ENCODE measurements around the gene OR9G4.

The OR9G4 gene

GRCh38 chr11:56748597-56748996 lies at the start of gene OR9G4:
OR9G4 (minus strand) TSS chr11:56748697; CDS start chr11:56743766, 4,931 bp downstream.
- no peaks in the 10 kb centered on the region for H3K36me3 ChIP-seq (ENCODE audit: insufficient read depth, low read length)
- H3K27me3 ChIP-seq (ENCODE audit: insufficient read depth, low read length), result peaks cover 2% of the 10 kb centered on the region
- no peak within 1 kb of the TSS for H2AFZ ChIP-seq (ENCODE audit: low read depth, low read length)
- no peaks in the 10 kb centered on the region for H3K4me1 ChIP-seq (ENCODE audit: insufficient read depth, low read length)
- no peaks in the 10 kb centered on the region for H3K9me3 ChIP-seq (ENCODE audit: low read length)
- no peak within 1 kb of the TSS for H3K4me3 ChIP-seq (ENCODE audit: low read length)

- no peaks in the 10 kb centered on the region for H3K27me3 ChIP-seq (ENCODE audit: insufficient read depth, low read length)
- H2AFZ ChIP-seq (ENCODE audit: low read depth, low read length), result no peak overlapping the region
- no peaks in the 10 kb centered on the region for H3K9me3 ChIP-seq (ENCODE audit: low read length)
- H3K4me1 ChIP-seq (ENCODE audit: insufficient read depth, low read length), result no peaks in the 10 kb centered on the region
- H3K36me3 ChIP-seq (ENCODE audit: insufficient read depth, low read length), result no peaks in the 10 kb centered on the region
- no peak overlapping the region for H3K4me3 ChIP-seq (ENCODE audit: low read length)
These were observed 35.0 kb upstream of the OR9G4 start for GRCh38 chr11:56783448-56784041.

- Histone ChIP-seq H3K4me1 (ENCODE audit: insufficient read depth, low read length) (no peaks in the 10 kb centered on the region), H2AFZ (ENCODE audit: low read depth, low read length) (no peak overlapping the region), H3K9me3 (ENCODE audit: low read length) (no peaks in the 10 kb centered on the region), H3K36me3 (ENCODE audit: insufficient read depth, low read length) (no peaks in the 10 kb centered on the region), H3K27me3 (ENCODE audit: insufficient read depth, low read length) (no peaks in the 10 kb centered on the region), H3K4me3 (ENCODE audit: low read length) (no peak overlapping the region)
These were observed 33.8 kb upstream of the OR9G4 start for GRCh38 chr11:56782167-56782847.

GRCh38 chr11:56776809-56777208 lies 28.3 kb upstream of the OR9G4 start:
- Histone ChIP-seq H3K27me3 (ENCODE audit: insufficient read depth, low read length) (no peaks in the 10 kb centered on the region), H3K4me1 (ENCODE audit: insufficient read depth, low read length) (no peaks in the 10 kb centered on the region), H2AFZ (ENCODE audit: low read depth, low read length) (no peak overlapping the region), H3K4me3 (ENCODE audit: low read length) (no peak overlapping the region), H3K9me3 (ENCODE audit: low read length) (no peaks in the 10 kb centered on the region), H3K36me3 (ENCODE audit: insufficient read depth, low read length) (no peaks in the 10 kb centered on the region)

GRCh38 chr11:56764976-56765375 lies 16.5 kb upstream of the OR9G4 start:
- no peak overlapping the region for H3K4me3 ChIP-seq (ENCODE audit: low read length)

GRCh38 chr11:56751480-56751879 lies 3.0 kb upstream of the OR9G4 start:
- Histone ChIP-seq H2AFZ (ENCODE audit: low read depth, low read length) (no peak overlapping the region), H3K9me3 (ENCODE audit: low read length) (no peaks in the 10 kb centered on the region), H3K4me1 (ENCODE audit: insufficient read depth, low read length) (no peaks in the 10 kb centered on the region), H3K36me3 (ENCODE audit: insufficient read depth, low read length) (no peaks in the 10 kb centered on the region), H3K4me3 (ENCODE audit: low read length) (no peak overlapping the region), H3K27me3 (ENCODE audit: insufficient read depth, low read length) (peaks cover 2% of the 10 kb centered on the region)

More at GRCh38 chr11:56764976-56765375, 16.5 kb upstream of the OR9G4 start:
- H3K9me3 ChIP-seq (ENCODE audit: low read length), result no peaks in the 10 kb centered on the region
- no peaks in the 10 kb centered on the region for H3K27me3 ChIP-seq (ENCODE audit: insufficient read depth, low read length)
- no peak overlapping the region for H2AFZ ChIP-seq (ENCODE audit: low read depth, low read length)
- H3K4me1 ChIP-seq (ENCODE audit: insufficient read depth, low read length), result no peaks in the 10 kb centered on the region
- no peaks in the 10 kb centered on the region for H3K36me3 ChIP-seq (ENCODE audit: insufficient read depth, low read length)

- no peak overlapping the region for H2AFZ ChIP-seq (ENCODE audit: low read depth, low read length)
- H3K36me3 ChIP-seq (ENCODE audit: insufficient read depth, low read length), result no peaks in the 10 kb centered on the region
- peaks cover 2% of the 10 kb centered on the region for H3K27me3 ChIP-seq (ENCODE audit: insufficient read depth, low read length)
- no peaks in the 10 kb centered on the region for H3K9me3 ChIP-seq (ENCODE audit: low read length)
- no peaks in the 10 kb centered on the region for H3K4me1 ChIP-seq (ENCODE audit: insufficient read depth, low read length)
- no peak overlapping the region for H3K4me3 ChIP-seq (ENCODE audit: low read length)
These were observed 1.7 kb upstream of the OR9G4 start for GRCh38 chr11:56750190-56750589.

- Histone ChIP-seq H3K4me1 (ENCODE audit: insufficient read depth, low read length) (no peaks in the 10 kb centered on the region), H3K36me3 (ENCODE audit: insufficient read depth, low read length) (no peaks in the 10 kb centered on the region)
These were observed 7.6 kb downstream of the OR9G4 start for GRCh38 chr11:56740886-56741285.

GRCh38 chr11:56740107-56740506 lies 8.4 kb downstream of the OR9G4 start:
- Histone ChIP-seq H3K4me1 (ENCODE audit: insufficient read depth, low read length) (no peaks in the 10 kb centered on the region), H3K4me3 (ENCODE audit: low read length) (no peak overlapping the region), H3K9me3 (ENCODE audit: low read length) (no peaks in the 10 kb centered on the region), H3K27me3 (ENCODE audit: insufficient read depth, low read length) (no peaks in the 10 kb centered on the region), H2AFZ (ENCODE audit: low read depth, low read length) (no peak overlapping the region), H3K36me3 (ENCODE audit: insufficient read depth, low read length) (no peaks in the 10 kb centered on the region)

More at GRCh38 chr11:56740886-56741285, 7.6 kb downstream of the OR9G4 start:
- H3K27me3 ChIP-seq (ENCODE audit: insufficient read depth, low read length), result no peaks in the 10 kb centered on the region
- H3K9me3 ChIP-seq (ENCODE audit: low read length), result no peaks in the 10 kb centered on the region
- no peak overlapping the region for H3K4me3 ChIP-seq (ENCODE audit: low read length)
- H2AFZ ChIP-seq (ENCODE audit: low read depth, low read length), result no peak overlapping the region

GRCh38 chr11:56720513-56720912 lies 28.0 kb downstream of the OR9G4 start:
- Histone ChIP-seq H3K9me3 (ENCODE audit: low read length) (no peaks in the 10 kb centered on the region), H3K36me3 (ENCODE audit: insufficient read depth, low read length) (no peaks in the 10 kb centered on the region), H3K4me1 (ENCODE audit: insufficient read depth, low read length) (no peaks in the 10 kb centered on the region), H2AFZ (ENCODE audit: low read depth, low read length) (no peak overlapping the region), H3K4me3 (ENCODE audit: low read length) (no peak overlapping the region), H3K27me3 (ENCODE audit: insufficient read depth, low read length) (no peaks in the 10 kb centered on the region)

- no peak overlapping the region for H3K4me3 ChIP-seq (ENCODE audit: low read length)
- H3K4me1 ChIP-seq (ENCODE audit: insufficient read depth, low read length), result no peaks in the 10 kb centered on the region
- no peaks in the 10 kb centered on the region for H3K27me3 ChIP-seq (ENCODE audit: insufficient read depth, low read length)
- H2AFZ ChIP-seq (ENCODE audit: low read depth, low read length), result no peak overlapping the region
- H3K36me3 ChIP-seq (ENCODE audit: insufficient read depth, low read length), result no peaks in the 10 kb centered on the region
- H3K9me3 ChIP-seq (ENCODE audit: low read length), result no peaks in the 10 kb centered on the region
These were observed 32.1 kb downstream of the OR9G4 start for GRCh38 chr11:56716379-56716854.

- H3K4me3 ChIP-seq (ENCODE audit: low read length), result no peak overlapping the region
- H3K27me3 ChIP-seq (ENCODE audit: insufficient read depth, low read length), result no peaks in the 10 kb centered on the region
- H3K9me3 ChIP-seq (ENCODE audit: low read length), result no peaks in the 10 kb centered on the region
- H2AFZ ChIP-seq (ENCODE audit: low read depth, low read length), result no peak overlapping the region
- H3K4me1 ChIP-seq (ENCODE audit: insufficient read depth, low read length), result no peaks in the 10 kb centered on the region
- H3K36me3 ChIP-seq (ENCODE audit: insufficient read depth, low read length), result no peaks in the 10 kb centered on the region
These were observed 34.3 kb downstream of the OR9G4 start for GRCh38 chr11:56714206-56714605.

GRCh38 chr11:56706486-56706885 lies 42.0 kb downstream of the OR9G4 start:
- no peaks in the 10 kb centered on the region for H3K27me3 ChIP-seq (ENCODE audit: insufficient read depth, low read length)
- no peaks in the 10 kb centered on the region for H3K9me3 ChIP-seq (ENCODE audit: low read length)
- no peaks in the 10 kb centered on the region for H3K36me3 ChIP-seq (ENCODE audit: insufficient read depth, low read length)
- H3K4me3 ChIP-seq (ENCODE audit: low read length), result no peak overlapping the region
- no peaks in the 10 kb centered on the region for H3K4me1 ChIP-seq (ENCODE audit: insufficient read depth, low read length)
- no peak overlapping the region for H2AFZ ChIP-seq (ENCODE audit: low read depth, low read length)
